Transverse colon (tissue), 4 donors: ENCODE data around the gene GNAQ. TPM values are rescaled to one million over a fixed set of nuclear protein-coding genes. Genes with fewer than 3 reads are reported as not detected.

Experiments
- DNase-seq: peaks from one replicate; pipeline ENCODE4 v3.0.0-alpha.2; 2019
- H3K27ac ChIP-seq, 4 donors: fragments of 200-600 bp; sonication (generic); 2 replicates each; pipeline ENCODE4 v1.5.1; 2016 to 2018; ENCODE audit warnings: inconsistent platforms in 4 of 4
- H3K27me3 ChIP-seq: fragments of 200-600 bp; sonication (generic); 2 replicates; pipeline ENCODE4 v1.5.1; 2017; ENCODE audit warnings: inconsistent platforms
- H3K36me3 ChIP-seq, 4 donors: fragments of 200-600 bp; sonication (generic); 2 replicates each; pipeline ENCODE4 v1.5.1; 2017 to 2019; ENCODE audit warnings: inconsistent platforms in 4 of 4
- H3K4me1 ChIP-seq, 4 donors: fragments of 200-600 bp; sonication (generic); 2 replicates each; pipeline ENCODE4 v1.5.1; 2017 to 2020; ENCODE audit warnings: inconsistent platforms in 4 of 4
- H3K4me3 ChIP-seq, 4 donors: fragments of 200-600 bp; sonication (generic); 1 replicate in 1 of 4; 2 replicates in 3 of 4; pipeline versions ENCODE4 v1.5.1 to v1.6.1; 2017 to 2019; ENCODE audit warnings: inconsistent platforms in 4 of 4
- H3K9me3 ChIP-seq, 2 donors: fragments of 200-600 bp; sonication (generic); 2 replicates each; pipeline ENCODE4 v1.5.1; 2017 to 2019; ENCODE audit warnings: inconsistent platforms in 2 of 2
- CTCF ChIP-seq, 5 experiments: fragments of 200-600 bp in 3 of 5; fragments of 450-650 bp in 2 of 5; sonication (generic) in 3 of 5; IDR thresholded peaks; 1 replicate in 2 of 5; 2 replicates in 3 of 5; pipeline ENCODE4 v1.5.1; 2016 to 2017; ENCODE audit warnings: antibody characterized with exemption in 5 of 5, inconsistent platforms in 3 of 5, mild to moderate bottlenecking in 2 of 5, moderate library complexity in 1 of 5
- EP300 ChIP-seq: sonication (generic); formaldehyde crosslinking; IDR thresholded peaks from one replicate; pipeline ENCODE4 v1.6.1; 2017; ENCODE audit warnings: antibody characterized with exemption, low read depth
- POLR2A ChIP-seq: fragments of 450-650 bp; IDR thresholded peaks from one replicate; pipeline ENCODE4 v1.6.1; 2016; ENCODE audit warnings: antibody characterized with exemption, mild to moderate bottlenecking, moderate library complexity
- POLR2AphosphoS5 ChIP-seq, 3 donors: sonication (generic); formaldehyde crosslinking; IDR thresholded peaks; one replicate each; pipeline ENCODE4 v1.6.1; 2016; ENCODE audit warnings: antibody characterized with exemption in 3 of 3
- WGBS, 2 donors: methylation state at CpG; one replicate each; pipeline ENCODE4 v1.1.5; 2018; ENCODE audit warnings: low coverage in 1 of 2; 5-methylcytosine and 5-hydroxymethylcytosine counted together
- in situ Hi-C, 4 donors: fragments of 200-750 bp; cut with MboI; loops; one replicate each; pipeline versions ENCODE4 v1.15.0 to v1.15.1; 2017; ENCODE audit warnings: low sequenced_read_pairs in 3 of 4, low pct_ligation_motif_present in 1 of 4, low pct_unique_long_range_greater_than_20kb in 1 of 4
- intact Hi-C: fragments of 100-400 bp; cut with DNase I; formaldehyde crosslinking; loops from one replicate; pipeline ENCODE4 v1.15.1; 2023; ENCODE audit warnings: low total_unique reads
- total RNA-seq, 4 donors: library from RNA; depleted of rRNA; stranded (reverse); fragments of >200 nt; gene quantifications; one replicate each; pipeline ENCODE4 v1.1.0, GENCODE V29; 2016

GNAQ gene
- total RNA-seq, 4 donors from 2014 or later: 36.3 to 54.9 (median 47.1) TPM

DNA sequence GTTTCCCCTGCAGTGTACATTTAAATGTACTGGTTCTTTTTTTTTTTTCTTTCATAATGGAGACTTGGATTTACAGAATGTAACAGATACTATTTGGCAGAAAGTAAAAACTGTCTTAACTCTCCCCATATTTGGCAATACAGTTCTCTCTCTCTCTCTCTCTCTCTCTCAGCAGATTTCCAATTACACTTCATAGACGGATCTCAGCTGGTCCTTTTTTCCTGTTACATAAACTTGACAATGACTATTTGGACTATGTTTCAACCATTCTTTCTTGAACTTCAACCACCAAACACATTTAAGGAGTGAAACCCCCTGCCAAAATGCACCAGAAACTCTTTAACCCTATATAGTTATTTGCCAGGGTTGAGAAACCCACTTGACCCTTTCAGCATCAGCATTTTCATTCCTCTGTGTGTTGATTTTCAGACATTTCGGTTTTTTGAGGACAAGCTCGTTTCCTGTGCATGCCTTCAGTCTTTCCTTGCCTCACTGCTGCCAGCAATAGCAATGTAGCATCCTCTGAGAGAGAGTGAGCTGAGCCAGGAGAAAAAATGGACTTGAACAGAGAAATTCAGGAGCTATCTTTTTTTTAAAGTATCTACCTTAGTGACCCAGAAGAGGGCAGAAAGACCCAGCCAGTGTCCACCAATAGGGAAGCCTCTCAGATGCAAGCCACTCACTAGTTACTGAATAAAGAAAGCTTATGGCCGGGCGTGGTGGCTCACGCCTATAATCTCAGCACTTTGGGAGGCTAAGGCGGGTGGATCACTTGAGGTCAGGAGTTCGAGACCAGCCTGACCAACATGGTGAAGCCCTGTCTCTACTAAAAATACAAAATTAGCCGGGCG lies 357.4 kb downstream of the GNAQ start:
- WGBS, 2 donors: 64 to 71% methylated on average over 9 to 10 of the region's 10 CpGs
- no peak for DNase-seq
- H3K4me1 ChIP-seq: peaks cover 0 to 15% (median 2%) of the 10 kb centered on the region in 4 donors
- TF ChIP-seq POLR2AphosphoS5 (IDR thresholded peaks at IDR 0.05): peak in 2 of 3 donors; percentile 27 to 35
- no peak for TF ChIP-seq CTCF (IDR thresholded peaks at IDR 0.05)
- in situ Hi-C loops: loop anchor here in 1 of 4 donors (25.0 kb wide), 2 partner anchors 88 to 363 kb away; partner anchors contain the start of gene GNAQ
- H3K9me3 ChIP-seq: no peaks in the 10 kb centered on the region
- no peaks in the 10 kb centered on the region for H3K36me3 ChIP-seq
- intact Hi-C loops: no loop called here
- no peak overlapping the region for H3K4me3 ChIP-seq
- no peaks in the 10 kb centered on the region for H3K27me3 ChIP-seq
- peak overlapping the region in 3 of 4 donors; percentile 3 to 38 (median 30) for H3K27ac ChIP-seq

DNA sequence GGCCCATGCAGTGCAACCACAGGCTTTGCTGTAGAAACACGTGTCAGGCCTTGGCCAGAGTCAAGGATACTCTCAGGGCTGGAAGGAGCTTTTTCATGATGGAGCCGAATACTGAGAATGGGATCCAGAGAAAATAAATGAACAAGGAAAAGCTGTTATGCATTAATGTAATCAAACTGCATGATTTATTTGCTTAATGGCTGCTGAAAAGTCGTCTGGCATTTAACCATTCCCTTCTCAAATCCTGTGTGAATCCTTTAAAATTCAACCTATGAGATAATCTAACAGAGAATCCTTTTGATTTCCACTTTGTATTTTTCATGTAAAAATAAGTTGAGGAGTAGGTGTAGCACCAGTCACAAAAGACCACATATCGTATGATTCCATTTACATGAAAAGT lies 359.4 kb downstream of the GNAQ start:
- H3K4me3 ChIP-seq: no peak overlapping the region
- intact Hi-C loops: no loop called here
- no peaks in the 10 kb centered on the region for H3K9me3 ChIP-seq
- no peaks in the 10 kb centered on the region for H3K27me3 ChIP-seq
- H3K27ac ChIP-seq: no peak overlapping the region
- peaks cover 0 to 9% (median 0%) of the 10 kb centered on the region in 4 donors for H3K4me1 ChIP-seq
- TF ChIP-seq EP300 (no peak), CTCF (IDR thresholded peaks at IDR 0.05) (no peak), POLR2A (no peak), POLR2AphosphoS5 (IDR thresholded peaks at IDR 0.05) (no peak)
- WGBS, 2 donors: 57 to 70% methylated on average over 3 to 4 of the region's 4 CpGs
- in situ Hi-C loops: loop anchor here in 1 of 4 donors (25.0 kb wide), 2 partner anchors 90 to 365 kb away; partner anchors contain the start of gene GNAQ
- no peak for DNase-seq
- H3K36me3 ChIP-seq: no peaks in the 10 kb centered on the region

DNA sequence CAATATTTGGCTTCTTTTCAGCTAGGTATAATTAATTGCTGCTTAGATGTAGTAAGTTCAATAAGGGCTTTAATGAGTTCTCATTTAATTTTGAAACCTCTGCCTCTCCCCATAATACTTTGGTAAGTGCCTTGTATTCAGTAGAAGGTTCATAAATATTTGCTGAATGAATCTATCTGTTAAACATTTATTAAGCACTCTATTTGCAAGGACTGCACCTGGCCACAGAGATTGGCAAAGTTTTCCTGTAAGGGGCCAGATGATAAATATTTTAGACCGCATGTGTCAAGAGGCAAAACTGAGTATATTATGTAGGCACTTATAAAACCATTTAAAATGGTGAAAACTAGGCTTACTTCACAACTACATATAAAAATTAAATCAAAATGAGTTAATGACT lies 364.5 kb downstream of the GNAQ start:
- no peak overlapping the region for H3K27ac ChIP-seq
- no peaks in the 10 kb centered on the region for H3K27me3 ChIP-seq
- in situ Hi-C loops: loop anchor here in 1 of 4 donors (25.0 kb wide), 2 partner anchors 95 to 370 kb away; partner anchors contain the start of gene GNAQ
- no peak for TF ChIP-seq CTCF (IDR thresholded peaks at IDR 0.05)
- TF ChIP-seq POLR2A: no peak
- no peak for TF ChIP-seq POLR2AphosphoS5 (IDR thresholded peaks at IDR 0.05)
- TF ChIP-seq EP300: no peak
- H3K4me1 ChIP-seq: peaks cover 0 to 14% (median 7%) of the 10 kb centered on the region in 4 donors
- intact Hi-C loops: no loop called here
- no peaks in the 10 kb centered on the region for H3K9me3 ChIP-seq
- H3K36me3 ChIP-seq: no peaks in the 10 kb centered on the region
- 96 to 100% methylated on average over 1 of the region's 1 CpG for WGBS, 2 donors
- DNase-seq: no peak
- H3K4me3 ChIP-seq: no peak overlapping the region

Other genes with a start within 250 kb of the GNAQ start
- 1 to 10 TPM; 2.6 to 7.3 (median 4.3) TPM for gene CEP78, start 204.3 kb upstream of the GNAQ start, total RNA-seq